Midbrain (tissue), 1 donor: ENCODE results near the gene MAP3K6.

Source experiments
- DNase-seq: peaks from one replicate; lab custom pipeline; 2025; lab: John Stamatoyannopoulos, UW

Gene MAP3K6

GRCh38 chr1:27355683-27356082, 11.1 kb downstream of the MAP3K6 start:
- DNase-seq: no peak

GRCh38 chr1:27353629-27354028, 13.1 kb downstream of the MAP3K6 start:
- no peak for DNase-seq

DNA sequence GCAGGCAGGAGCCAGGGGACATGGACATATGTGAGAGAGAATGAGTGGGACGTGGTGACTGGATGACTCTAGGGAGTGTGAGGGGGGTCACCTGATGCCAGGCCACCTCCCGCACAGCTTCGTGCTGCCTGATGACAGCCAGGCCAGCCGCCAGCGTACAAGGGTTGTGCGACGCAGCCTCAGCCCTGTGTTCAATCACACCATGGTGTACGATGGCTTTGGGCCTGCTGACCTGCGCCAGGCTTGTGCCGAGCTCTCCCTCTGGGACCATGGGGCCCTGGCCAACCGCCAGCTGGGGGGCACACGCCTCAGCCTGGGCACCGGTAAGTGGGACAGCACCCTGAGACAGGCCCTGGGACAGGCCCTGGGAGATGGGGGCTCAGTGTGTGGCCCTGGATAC, 13.6 kb downstream of the MAP3K6 start:
- DNase-seq: no peak

GRCh38 chr1:27351541-27352107, 15.1 kb downstream of the MAP3K6 start:
- no peak for DNase-seq

DNA sequence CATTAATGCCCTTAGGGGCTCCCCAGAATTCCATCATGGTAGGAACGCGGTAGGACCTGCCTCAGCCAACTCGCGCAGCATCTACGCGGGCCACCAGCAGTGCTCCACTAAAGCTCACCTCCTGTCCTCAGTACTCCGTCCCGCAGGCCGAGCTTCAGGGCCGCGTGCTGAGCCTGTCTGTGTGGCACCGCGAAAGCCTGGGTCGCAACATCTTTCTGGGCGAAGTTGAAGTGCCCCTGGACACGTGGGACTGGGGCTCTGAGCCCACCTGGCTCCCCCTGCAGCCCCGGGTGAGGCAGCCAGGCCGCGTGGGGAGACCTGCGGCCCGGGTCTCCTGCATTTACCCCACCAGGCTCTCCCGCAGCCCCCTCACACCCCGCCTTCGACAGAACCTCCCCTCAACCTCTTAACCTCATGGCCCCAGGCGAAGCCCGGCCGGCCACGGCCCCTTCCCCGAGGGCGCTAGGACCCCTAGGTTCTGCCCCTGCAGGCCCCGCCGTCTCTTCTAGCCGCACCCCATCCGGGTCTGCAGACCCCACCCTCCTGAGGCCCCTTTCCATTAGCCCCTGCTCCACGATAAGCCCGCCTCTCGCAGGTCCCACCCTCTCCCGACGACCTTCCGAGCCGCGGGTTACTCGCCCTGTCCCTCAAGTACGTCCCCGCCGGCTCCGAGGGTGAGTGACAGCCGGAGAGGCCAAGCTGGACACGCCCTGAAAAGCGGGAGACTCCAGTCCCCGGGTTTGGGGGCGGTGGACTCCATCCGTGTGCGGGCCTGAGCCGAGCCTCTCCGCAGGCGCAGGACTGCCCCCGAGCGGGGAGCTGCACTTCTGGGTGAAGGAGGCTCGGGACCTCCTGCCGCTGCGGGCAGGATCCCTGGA, 15.9 kb downstream of the MAP3K6 start:
- no peak for DNase-seq

GRCh38 chr1:27349784-27350662, 16.7 kb downstream of the MAP3K6 start:
- no peak for DNase-seq

GRCh38 chr1:27348861-27349783, 17.6 kb downstream of the MAP3K6 start:
- no peak for DNase-seq

GRCh38 chr1:27346991-27347624, 19.7 kb downstream of the MAP3K6 start:
- no peak for DNase-seq

- DNase-seq: no peak
Measured at GRCh38 chr1:27346357-27346756, 20.4 kb downstream of the MAP3K6 start.

- DNase-seq: no peak
Measured at GRCh38 chr1:27345272-27345671, 21.5 kb downstream of the MAP3K6 start.

GRCh38 chr1:27343639-27344025, 23.1 kb downstream of the MAP3K6 start:
- no peak for DNase-seq

DNA sequence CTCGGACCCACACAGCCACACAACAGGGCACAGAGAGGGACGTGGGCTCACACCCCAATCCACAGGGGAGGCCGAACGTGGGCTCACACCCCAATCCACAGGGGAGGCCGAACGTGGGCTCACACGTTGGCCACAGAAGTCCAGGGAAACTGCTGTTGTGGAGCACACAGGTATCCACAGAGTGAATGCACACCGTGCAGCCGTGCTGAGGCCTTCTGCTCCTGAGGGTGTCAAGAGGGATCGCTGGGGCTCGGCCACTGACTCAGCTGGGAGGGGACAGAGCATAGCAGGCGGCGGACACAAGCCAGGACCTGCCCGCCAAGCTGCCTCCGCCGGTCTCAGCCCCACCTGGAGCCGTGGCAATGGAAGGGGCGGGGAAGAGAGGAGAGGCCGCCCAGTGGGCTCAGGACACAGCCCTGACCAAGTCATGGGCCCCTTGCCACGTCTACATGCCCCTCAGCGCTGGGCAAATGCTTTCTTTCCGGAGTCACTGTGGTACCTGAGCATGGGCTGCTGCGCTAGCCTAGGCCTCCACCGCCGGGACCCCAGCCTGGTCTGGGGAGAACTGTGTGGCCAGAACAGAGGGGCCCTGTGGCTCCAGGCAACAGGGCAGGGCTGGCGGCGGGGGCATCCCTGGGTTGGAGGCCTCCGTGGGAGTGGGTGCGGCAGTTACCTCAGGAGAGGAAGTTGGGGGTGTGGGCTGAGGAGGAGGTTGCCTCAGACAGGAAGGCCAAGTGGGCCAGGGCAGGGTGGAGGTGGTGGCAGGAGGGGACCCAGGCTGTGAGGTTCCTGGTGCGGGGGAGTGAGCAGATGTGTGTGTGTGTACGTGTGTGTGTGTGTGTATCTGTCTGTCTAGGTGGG, 23.8 kb downstream of the MAP3K6 start:
- DNase-seq: no peak

- no peak for DNase-seq
Measured at GRCh38 chr1:27342391-27342777, 24.4 kb downstream of the MAP3K6 start.

DNA sequence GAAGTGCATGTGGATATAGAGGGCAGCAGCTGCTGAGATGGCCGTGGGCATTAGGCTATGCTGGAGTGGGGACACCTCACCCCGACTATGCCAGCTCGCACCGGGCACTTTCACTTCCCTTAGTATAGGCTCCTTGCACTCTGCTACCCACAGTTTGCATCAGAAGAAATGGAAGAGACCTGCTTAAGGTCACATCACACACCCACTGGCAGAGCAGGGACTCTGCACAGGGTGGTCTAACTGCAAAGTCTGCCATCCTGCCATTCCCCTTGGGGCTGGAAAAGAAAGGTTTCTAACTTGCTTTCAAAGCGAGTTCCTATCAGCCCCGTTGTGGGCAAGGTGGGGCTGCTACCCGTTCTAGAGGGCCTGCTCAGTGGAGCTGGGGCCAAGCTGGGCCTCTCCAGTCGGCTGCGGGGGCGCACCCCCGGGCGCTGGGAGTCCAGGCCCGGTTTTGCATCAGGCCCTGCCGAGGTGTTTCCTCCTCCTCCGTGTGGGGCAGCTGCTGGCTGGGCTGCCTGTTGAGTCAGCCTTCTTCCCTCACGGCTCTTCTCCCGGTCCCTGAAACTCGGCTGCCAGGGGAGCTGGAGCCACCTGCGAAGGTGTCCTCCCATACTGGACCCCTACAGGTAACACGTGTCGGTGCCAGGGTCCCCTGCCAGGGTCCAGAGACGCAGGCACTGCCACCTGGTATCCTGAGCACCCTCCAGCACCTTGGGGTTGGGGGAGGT, 25.1 kb downstream of the MAP3K6 start, which contains the start of gene SYTL1:
Gene SYTL1 (plus strand): TSS at position 498 of the 728 bp plus-strand sequence. CDS start 3,313 bp downstream, outside the sequence.
- no peak for DNase-seq

DNA sequence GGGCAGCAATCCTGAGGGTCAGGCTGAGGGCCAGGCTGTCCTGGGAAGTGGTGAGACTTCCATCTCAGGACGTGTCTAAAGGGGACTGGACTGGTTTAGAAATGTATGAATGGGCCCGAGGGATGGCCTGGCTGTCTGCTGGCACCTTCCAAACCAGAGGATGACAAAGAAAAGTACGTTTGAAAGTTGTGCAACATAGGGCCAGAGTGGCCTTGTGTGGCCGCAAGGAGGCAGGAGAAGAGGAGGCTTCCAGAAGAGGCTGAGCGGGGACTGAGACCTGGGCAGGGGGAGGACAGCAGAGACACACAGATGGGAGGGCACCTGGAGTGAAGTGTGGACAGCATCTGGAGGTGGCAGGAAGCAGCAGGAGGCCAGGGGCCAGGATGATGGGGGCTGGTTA, 27.5 kb downstream of the MAP3K6 start:
- no peak for DNase-seq

DNA sequence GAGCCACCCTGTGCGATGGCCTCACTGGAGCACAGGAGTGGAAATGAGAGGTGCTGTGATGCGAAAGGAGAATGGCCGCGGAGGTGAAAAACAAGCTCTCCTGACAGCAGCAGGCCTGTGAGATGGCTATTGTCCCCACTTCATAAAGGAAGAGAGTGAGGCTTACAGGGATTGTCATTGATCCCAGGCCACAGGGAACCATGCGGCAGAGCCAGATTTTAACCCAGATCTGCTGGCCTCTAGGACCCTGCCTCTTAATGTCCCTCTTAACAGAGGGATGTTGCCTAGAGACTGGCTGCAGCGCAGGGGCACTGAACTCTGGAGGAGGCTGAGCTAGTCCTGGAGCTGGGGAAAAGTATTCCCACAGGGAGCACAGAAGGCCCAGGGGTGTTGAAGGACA, 28.0 kb downstream of the MAP3K6 start:
- no peak for DNase-seq

GRCh38 chr1:27336756-27337155, 30.0 kb downstream of the MAP3K6 start:
- no peak for DNase-seq

GRCh38 chr1:27335506-27336422, 31.0 kb downstream of the MAP3K6 start:
- DNase-seq: no peak
